K562 (cell line): ENCODE results near the gene FZD8. TPM values are rescaled to one million over a fixed set of nuclear protein-coding genes. Genes with fewer than 3 reads are reported as not detected.
A peak's percentile ranks its signal among the peaks of the same experiment; 100 is the strongest.

Source experiments
- ATAC-seq: fragments of 200-7000 bp; cut with Tn5 transposase; 3 replicates; pipeline ENCODE4 v1.9.1; 2020; ENCODE audit warnings: moderate library complexity
- BruUV-seq: library from RNA; stranded (reverse); fragments of 400-500 nt; replicated peaks from 2 replicates; lab custom pipeline; 2021; lab: Mats Ljungman, UMichigan
- CTCF ChIA-PET: fragments of 300-600 bp; formaldehyde crosslinking; extraction: SDS; loops from one replicate; lab custom pipeline; 2021; ENCODE audit warnings: low intra/inter-chr PET ratio; lab: Yijun Ruan, JAX
- POLR2A ChIA-PET: fragments of 300-600, 350-650 bp; sonication (Branson Sonifier 250); formaldehyde crosslinking; extraction: SDS; loops from one replicate; lab custom pipeline; 2021; ENCODE audit warnings: antibody characterized with exemption, inconsistent platforms; lab: Yijun Ruan, JAX
- DNase-seq, 4 experiments: peaks; one replicate each; pipeline versions ENCODE4 v3.0.0 to v3.0.0-alpha.2; 2011 to 2018; ENCODE audit warnings: low spot score in 3 of 4, mixed read lengths in 3 of 4; ENCODE audit errors: extremely low read depth in 1 of 4
- FAIRE-seq: peaks from 2 replicates; lab custom pipeline; 2011; peaks lifted over from hg19 to GRCh38; lab: Jason Lieb, UNC
- H2AFZ ChIP-seq: 2 replicates; pipeline ENCODE4 v1.6.0; 2011; ENCODE audit warnings: low read depth, low read length, control low read depth, inconsistent platforms
- H3K27ac ChIP-seq: fragments of 200-600 bp; 3 replicates; pipeline ENCODE4 v1.8.0; 2011; ENCODE audit warnings: low read depth, mild to moderate bottlenecking, control low read depth, inconsistent platforms, low read length, moderate library complexity, mixed read lengths; ENCODE audit errors: extremely low read depth
- H3K27me3 ChIP-seq, 2 experiments: fragments of 300-600 bp in 1 of 2; 2 replicates in 1 of 2; 3 replicates in 1 of 2; pipeline versions ENCODE4 v1.6.0 to v1.8.0; 2011; ENCODE audit warnings: inconsistent platforms in 2 of 2, low read length in 2 of 2, mild to moderate bottlenecking in 1 of 2, mixed read lengths in 1 of 2, moderate library complexity in 1 of 2; ENCODE audit not compliant: control insufficient read depth in 2 of 2, insufficient read depth in 2 of 2
- H3K36me3 ChIP-seq: fragments of 300-600 bp; 3 replicates; pipeline ENCODE4 v1.8.0; 2011; ENCODE audit warnings: mild to moderate bottlenecking, low read length, inconsistent platforms; ENCODE audit not compliant: control insufficient read depth, insufficient read depth
- H3K4me1 ChIP-seq, 2 experiments: fragments of 200-600 bp in 1 of 2; replicated peaks in 1 of 2; 2 replicates in 1 of 2; 3 replicates in 1 of 2; pipeline versions ENCODE4 v1.5.1 to v1.8.0; 2011; ENCODE audit warnings: inconsistent platforms in 2 of 2, low read length in 2 of 2, mild to moderate bottlenecking in 1 of 2, mixed read lengths in 1 of 2, moderate library complexity in 1 of 2; ENCODE audit not compliant: control insufficient read depth in 2 of 2, insufficient read depth in 2 of 2
- H3K4me2 ChIP-seq: 2 replicates; pipeline ENCODE4 v1.6.1; 2011; ENCODE audit warnings: low read length, control low read depth, inconsistent platforms, mixed read lengths; ENCODE audit not compliant: insufficient read depth
- H3K4me3 ChIP-seq: fragments of 200-600 bp; sonication (generic), shearing (Covaris generic); 2 replicates; pipeline ENCODE4 v1.5.1; 2016; ENCODE audit warnings: control low read depth, inconsistent platforms
- H3K79me2 ChIP-seq: fragments of 200-600 bp; 3 replicates; pipeline ENCODE4 v1.8.0; 2011; ENCODE audit warnings: low read length, inconsistent platforms; ENCODE audit not compliant: control insufficient read depth, insufficient read depth
- H3K9ac ChIP-seq, 2 experiments: 2 replicates each; pipeline versions ENCODE4 v1.6.0 to v1.6.1; 2011; ENCODE audit warnings: low read depth in 2 of 2, low read length in 2 of 2, control low read depth in 1 of 2, inconsistent platforms in 1 of 2, mild to moderate bottlenecking in 1 of 2, mixed read lengths in 1 of 2; ENCODE audit not compliant: insufficient read depth in 1 of 2
- H3K9me1 ChIP-seq: one replicate; pipeline ENCODE4 v1.6.0; 2011; ENCODE audit warnings: inconsistent platforms, mild to moderate bottlenecking, low read length, moderate library complexity; ENCODE audit not compliant: control insufficient read depth, insufficient read depth
- H3K9me3 ChIP-seq: replicated peaks from 2 replicates; pipeline ENCODE4 v1.5.1; 2011; ENCODE audit warnings: low read depth, low read length, inconsistent platforms; ENCODE audit not compliant: control insufficient read depth, insufficient read depth
- H4K20me1 ChIP-seq: replicated peaks from 2 replicates; pipeline ENCODE4 v1.6.1; 2011; ENCODE audit warnings: low read length, inconsistent platforms, mixed read lengths; ENCODE audit not compliant: control insufficient read depth, insufficient read depth
- ARID1B ChIP-seq: fragments of 450-650 bp; IDR thresholded peaks from 2 replicates; pipeline ENCODE4 v1.6.1; 2016; ENCODE audit warnings: antibody characterized with exemption, mild to moderate bottlenecking, inconsistent platforms
- ARID3A ChIP-seq: IDR thresholded peaks from 2 replicates; pipeline ENCODE4 v1.6.1; 2012; ENCODE audit warnings: low read depth, low read length, improper control_type of control experiment, borderline replicate concordance
- ASH1L ChIP-seq: fragments of 450-650 bp; IDR thresholded peaks from 2 replicates; pipeline ENCODE4 v1.6.1; 2018; ENCODE audit warnings: borderline replicate concordance, mild to moderate bottlenecking, low read depth; ENCODE audit not compliant: partially characterized antibody
- BMI1 ChIP-seq: fragments of 150-350 bp; IDR thresholded peaks from 2 replicates; pipeline ENCODE4 v1.6.1; 2014; ENCODE audit warnings: low read length
- CBFA2T3 ChIP-seq: fragments of 450-650 bp; IDR thresholded peaks from 2 replicates; pipeline ENCODE4 v1.6.1; 2017
- CCAR2 ChIP-seq: fragments of 200-400 bp; formaldehyde crosslinking; IDR thresholded peaks from 2 replicates; pipeline ENCODE4 v1.6.1; 2017; ENCODE audit warnings: mild to moderate bottlenecking, low read depth, low read length
- CTCFL ChIP-seq: IDR thresholded peaks from 2 replicates; pipeline ENCODE4 v1.6.1; 2011; ENCODE audit warnings: borderline replicate concordance, low read depth, mild to moderate bottlenecking, moderate library complexity, low read length; ENCODE audit not compliant: insufficient read depth, poor library complexity, severe bottlenecking
- HMG20B ChIP-seq: fragments of 250-450 bp; sonication (Bioruptor Pico); IDR thresholded peaks from 2 replicates; pipeline ENCODE4 v1.5.0; 2021; ENCODE audit warnings: mild to moderate bottlenecking
- MEIS2 ChIP-seq: fragments of 450-650 bp; IDR thresholded peaks from 2 replicates; pipeline ENCODE4 v1.6.1; 2014; ENCODE audit warnings: mild to moderate bottlenecking; ENCODE audit not compliant: partially characterized antibody
- MTA1 ChIP-seq: fragments of 450-650 bp; IDR thresholded peaks from 2 replicates; pipeline ENCODE4 v1.6.1; 2017; ENCODE audit warnings: borderline replicate concordance
- NR0B1 ChIP-seq: fragments of 450-650 bp; IDR thresholded peaks from one replicate; pipeline ENCODE4 v1.6.1; 2018; ENCODE audit warnings: mild to moderate bottlenecking, moderate library complexity; ENCODE audit not compliant: partially characterized antibody
- NR1H2 ChIP-seq: sonication (generic); formaldehyde crosslinking; IDR thresholded peaks from 2 replicates; pipeline ENCODE4 v1.4.0; 2020; ENCODE audit warnings: mild to moderate bottlenecking, missing genetic modification reagents
- PHF21A ChIP-seq: fragments of 450-650 bp; IDR thresholded peaks from 2 replicates; pipeline ENCODE4 v1.6.1; 2017; ENCODE audit warnings: low read depth, borderline replicate concordance
- SMAD4 ChIP-seq: fragments of 250-450 bp; sonication (Bioruptor Pico); conservative IDR thresholded peaks from 2 replicates; pipeline ENCODE4 v1.8.0; 2021; ENCODE audit warnings: inconsistent platforms, mild to moderate bottlenecking, moderate library complexity
- TCF3 ChIP-seq: sonication (generic); formaldehyde crosslinking; IDR thresholded peaks from 2 replicates; pipeline ENCODE4 v1.4.0; 2020; ENCODE audit warnings: mild to moderate bottlenecking, missing genetic modification reagents
- ZNF217 ChIP-seq: sonication (generic); formaldehyde crosslinking; IDR thresholded peaks from 2 replicates; pipeline ENCODE4 v1.8.0; 2022; ENCODE audit warnings: mild to moderate bottlenecking, missing genetic modification reagents
- ZNF324 ChIP-seq: fragments of 250-450 bp; sonication (Bioruptor Pico); IDR thresholded peaks from 2 replicates; pipeline ENCODE4 v1.4.0; 2020; ENCODE audit warnings: mild to moderate bottlenecking
- WGBS: fragments of 100-300 bp; shearing (Covaris generic); methylation state at CpG from one replicate; pipeline ENCODE4 v1.1.6; 2016; ENCODE audit warnings: low coverage, mixed read lengths; ENCODE audit not compliant: insufficient coverage; ENCODE audit errors: missing lambda C conversion rate; 5-methylcytosine and 5-hydroxymethylcytosine counted together
- in situ Hi-C: fragments of 300-500 bp; cut with MboI; formaldehyde crosslinking; loops from 4 replicates; pipeline ENCODE4 v1.15.0; 2018; ENCODE audit warnings: inconsistent platforms, mixed read lengths
- intact Hi-C: fragments of 100-400 bp; cut with micrococcal nuclease; formaldehyde crosslinking; loops from 2 replicates; pipeline ENCODE4 v1.14.2; 2022
- polyA plus RNA-seq, 8 experiments: library from polyadenylated mRNA; depleted of rRNA in 4 of 8; stranded (reverse) in 5 of 8; unstranded in 3 of 8; fragments of >200 nt; fragmentation: Nextera tagmentation in 2 of 8; fragmentation: Illumina TruSeq in 1 of 8; extraction: Ambion mirVana in 2 of 8; extraction: Trizol in 1 of 8; gene quantifications; 2 replicates each; pipeline versions ENCODE4 v1.2.1 to v1.2.3, GENCODE V29; 2011 to 2014; ENCODE audit warnings: inconsistent platforms in 1 of 8, missing spikeins in 1 of 8
- total RNA-seq, 7 experiments: library from RNA; depleted of rRNA in 6 of 7; stranded (reverse); fragments of >200 nt in 6 of 7; fragmentation: Illumina TruSeq in 2 of 7; extraction: Trizol in 2 of 7; gene quantifications; 2 replicates each; pipeline versions ENCODE4 v1.2.1 to v1.2.3, GENCODE V29; 2011 to 2021; ENCODE audit warnings: low replicate concordance in 1 of 7

The FZD8 gene
- total and polyA plus RNA-seq, 9 of the 15 experiments (the other 6 are each of a cell fraction or from before 2014, with no cell fraction given) = 0.03 to 1.2 (median 0.16) TPM; not detected in 1

GRCh38 chr10:35606430-35606829 lies 35.7 kb downstream of the FZD8 start (continued):
- no peak for TF ChIP-seq NR0B1

GRCh38 chr10:35605191-35605590 lies 36.9 kb downstream of the FZD8 start, which contains the start of gene GJD4:
Gene GJD4, plus strand, starts transcription at chr10:35605341. Its CDS starts 227 bp downstream, at chr10:35605568.
- Histone ChIP-seq H4K20me1 (no peaks in the 10 kb centered on the region), H2AFZ (no peak within 1 kb of the TSS), H3K4me2 (no peak within 1 kb of the TSS), H3K4me3 (no peak within 1 kb of the TSS), H3K4me1 (peaks cover 4 to 11% of the 10 kb centered on the region in 2 experiments; a peak in 3 of 5 replicates), H3K79me2 (no peaks in the 10 kb centered on the region), H3K9ac (no peak within 1 kb of the TSS), H3K27me3 (peaks cover 8 to 36% of the 10 kb centered on the region in 2 experiments), H3K36me3 (no peaks in the 10 kb centered on the region), H3K9me1 (no peaks in the 10 kb centered on the region), H3K9me3 (no peaks in the 10 kb centered on the region), H3K27ac (no peak within 1 kb of the TSS)
- FAIRE-seq (peak; percentile 54), ATAC-seq (peak; percentile 84), DNase-seq (peak in 3 of 4 experiments; percentile 16 to 53 (median 34))
- POLR2A ChIA-PET = no interaction called here
- intact Hi-C loops = loop anchor here (10.0 kb wide), 1 partner anchor 480 kb away; the partner anchor contains the start of gene CREM
- in situ Hi-C loops = no loop called here
- CTCF ChIA-PET = no interaction called here
- 0% methylated on average over 8 of the region's 8 CpGs for WGBS
- no TSS peak for BruUV-seq
- TF ChIP-seq PHF21A = no peak
- no peak for TF ChIP-seq ARID3A
- no peak for TF ChIP-seq SMAD4
- no peak for TF ChIP-seq ZNF217 (CRISPR knock-in tag)
- TF ChIP-seq MTA1 = no peak
- TF ChIP-seq ARID1B = peak; percentile 66
- TF ChIP-seq MEIS2 = no peak
- no peak for TF ChIP-seq BMI1
- TF ChIP-seq CTCFL = no peak
- no peak for TF ChIP-seq ASH1L
- TF ChIP-seq HMG20B = no peak
- TF ChIP-seq TCF3 (CRISPR knock-in tag) = peak; percentile 73
- TF ChIP-seq NR1H2 (CRISPR knock-in tag) = no peak
- TF ChIP-seq ZNF324 (CRISPR knock-in tag) = no peak
- TF ChIP-seq CBFA2T3 = peak; percentile 54
- TF ChIP-seq CCAR2 = no peak
